Measurements from ENCODE around the gene STARD13. TPM values are rescaled to one million over a fixed set of nuclear protein-coding genes. Genes with fewer than 3 reads are reported as not detected.

Gene STARD13
- total and polyA plus RNA-seq, 9 donors = 7.2 to 31.5 (median 14.0) TPM

GRCh38 chr13:33262997-33263396, 22.6 kb downstream of the STARD13 start:
- intact Hi-C loops (cut with DNase I) = no loop called here
- Histone ChIP-seq H3K4me3 (no peak overlapping the region), H3K36me3 (no peaks in the 10 kb centered on the region), H3K27ac (no peak overlapping the region), H3K4me1 (ENCODE audit: insufficient read depth) (peaks cover 13% of the 10 kb centered on the region), H3K9me3 (no peaks in the 10 kb centered on the region), H3K27me3 (no peaks in the 10 kb centered on the region)
- DNase-seq = no peak
- WGBS, 3 donors = 89 to 95% (median 89%) methylated on average over 2 of the region's 2 CpGs
- TF ChIP-seq CTCF (IDR thresholded peaks at IDR 0.05) (no peak), EP300 (IDR thresholded peaks at IDR 0.05) (no peak), POLR2A (IDR thresholded peaks at IDR 0.05) (no peak)

- TF ChIP-seq EP300 (IDR thresholded peaks at IDR 0.05) (no peak), CTCF (IDR thresholded peaks at IDR 0.05) (no peak), POLR2A (IDR thresholded peaks at IDR 0.05) (no peak)
- Histone ChIP-seq H3K9me3 (no peaks in the 10 kb centered on the region), H3K4me3 (no peak overlapping the region), H3K4me1 (ENCODE audit: insufficient read depth) (peaks cover 13% of the 10 kb centered on the region), H3K27ac (no peak overlapping the region), H3K27me3 (no peaks in the 10 kb centered on the region), H3K36me3 (no peaks in the 10 kb centered on the region)
- DNase-seq = no peak
- 45 to 88% (median 82%) methylated on average over 2 of the region's 2 CpGs for WGBS, 3 donors
- intact Hi-C loops (cut with DNase I) = no loop called here
Observed at GRCh38 chr13:33262594-33262993, 23.0 kb downstream of the STARD13 start.

DNA sequence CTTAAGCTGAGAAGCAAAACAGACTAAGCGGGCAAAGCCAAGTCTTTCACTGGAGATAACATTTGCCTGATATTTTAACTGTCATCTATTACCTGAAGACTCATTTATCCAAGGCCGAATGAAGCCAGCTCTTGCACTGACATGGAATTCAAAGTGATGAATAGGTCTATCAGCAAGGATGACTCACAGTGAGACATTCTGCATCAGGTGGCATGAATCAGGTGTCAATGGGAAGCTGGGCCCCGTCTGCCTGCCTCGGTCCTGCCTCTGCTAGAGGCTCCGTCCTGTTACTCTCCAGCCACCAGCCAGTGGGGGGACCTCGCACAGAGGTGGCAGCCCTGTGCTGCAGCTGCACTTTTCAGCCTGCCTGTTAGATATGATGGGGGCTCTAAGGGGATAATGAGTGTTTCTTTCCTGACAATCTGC, 23.5 kb downstream of the STARD13 start:
- no peak overlapping the region for H3K4me3 ChIP-seq
- DNase-seq = no peak
- intact Hi-C loops (cut with DNase I) = no loop called here
- H3K27me3 ChIP-seq = no peaks in the 10 kb centered on the region
- H3K27ac ChIP-seq = no peak overlapping the region
- no peaks in the 10 kb centered on the region for H3K36me3 ChIP-seq
- peaks cover 16% of the 10 kb centered on the region for H3K4me1 ChIP-seq (ENCODE audit: insufficient read depth)
- no peaks in the 10 kb centered on the region for H3K9me3 ChIP-seq
- TF ChIP-seq CTCF (IDR thresholded peaks at IDR 0.05) (no peak), POLR2A (IDR thresholded peaks at IDR 0.05) (no peak)
- 75 to 93% (median 82%) methylated on average over 6 of the region's 6 CpGs for WGBS, 3 donors

GRCh38 chr13:33261387-33262061, 24.0 kb downstream of the STARD13 start:
- WGBS, 3 donors = 79 to 90% (median 82%) methylated on average over 9 of the region's 9 CpGs

More at GRCh38 chr13:33261387-33262061, 24.0 kb downstream of the STARD13 start:
- H3K9me3 ChIP-seq = no peaks in the 10 kb centered on the region
- peaks cover 17% of the 10 kb centered on the region for H3K4me1 ChIP-seq (ENCODE audit: insufficient read depth)
- H3K4me3 ChIP-seq = no peak overlapping the region
- no peak overlapping the region for H3K27ac ChIP-seq
- TF ChIP-seq EP300 (IDR thresholded peaks at IDR 0.05) (no peak), POLR2A (IDR thresholded peaks at IDR 0.05) (no peak), CTCF (IDR thresholded peaks at IDR 0.05) (no peak)
- H3K27me3 ChIP-seq = no peaks in the 10 kb centered on the region
- intact Hi-C loops (cut with DNase I) = loop anchor here in 1 of 4 donors (1.0 kb wide), 1 partner anchor 61 kb away; no protein-coding TSS in a partner anchor
- H3K36me3 ChIP-seq = no peaks in the 10 kb centered on the region
- no peak for DNase-seq
